ENCODE results near the gene DMRT3. TPM values are rescaled to one million over a fixed set of nuclear protein-coding genes. Genes with fewer than 3 reads are reported as not detected.

Gene DMRT3
- polyA plus RNA-seq, 1 experiment = not detected

- ChIA-PET POLR2A (no interaction called here), CTCF (no interaction called here)
- TF ChIP-seq CTCF (IDR thresholded peaks at IDR 0.05; ENCODE audit: insufficient read depth, low read depth, low read length) = no peak
- Histone ChIP-seq H3K4me3 (ENCODE audit: low read depth, low read length) (no peak overlapping the region), H3K36me3 (ENCODE audit: control insufficient read depth, insufficient read depth, low read length) (no peaks in the 10 kb centered on the region), H3K27me3 (ENCODE audit: control insufficient read depth, insufficient read depth, low read length) (no peaks in the 10 kb centered on the region)
- no peak for DNase-seq (ENCODE audit: low read depth)
Measured at GRCh38 chr9:935348-935965, 41.0 kb upstream of the DMRT3 start.

GRCh38 chr9:942805-943580 is 33.5 kb upstream of the DMRT3 start:
- TF ChIP-seq CTCF (IDR thresholded peaks at IDR 0.05; ENCODE audit: insufficient read depth, low read depth, low read length) = no peak
- no peaks in the 10 kb centered on the region for H3K36me3 ChIP-seq (ENCODE audit: control insufficient read depth, insufficient read depth, low read length)
- POLR2A ChIA-PET = no interaction called here
- H3K27me3 ChIP-seq (ENCODE audit: control insufficient read depth, insufficient read depth, low read length) = no peaks in the 10 kb centered on the region
- no peak for DNase-seq (ENCODE audit: low read depth)
- CTCF ChIA-PET = no interaction called here
- no peak overlapping the region for H3K4me3 ChIP-seq (ENCODE audit: low read depth, low read length)

- CTCF ChIA-PET = no interaction called here
- POLR2A ChIA-PET = no interaction called here
- no peaks in the 10 kb centered on the region for H3K27me3 ChIP-seq (ENCODE audit: control insufficient read depth, insufficient read depth, low read length)
- no peaks in the 10 kb centered on the region for H3K36me3 ChIP-seq (ENCODE audit: control insufficient read depth, insufficient read depth, low read length)
- DNase-seq (ENCODE audit: low read depth) = no peak
- no peak for TF ChIP-seq CTCF (IDR thresholded peaks at IDR 0.05; ENCODE audit: insufficient read depth, low read depth, low read length)
- no peak overlapping the region for H3K4me3 ChIP-seq (ENCODE audit: low read depth, low read length)
Measured at GRCh38 chr9:947985-948384, 28.5 kb upstream of the DMRT3 start.

- Histone ChIP-seq H3K27me3 (ENCODE audit: control insufficient read depth, insufficient read depth, low read length) (no peaks in the 10 kb centered on the region), H3K4me3 (ENCODE audit: low read depth, low read length) (no peak overlapping the region), H3K36me3 (ENCODE audit: control insufficient read depth, insufficient read depth, low read length) (no peaks in the 10 kb centered on the region)
- ChIA-PET POLR2A (no interaction called here), CTCF (no interaction called here)
- no peak for TF ChIP-seq CTCF (IDR thresholded peaks at IDR 0.05; ENCODE audit: insufficient read depth, low read depth, low read length)
- DNase-seq (ENCODE audit: low read depth) = no peak
Measured at GRCh38 chr9:948497-948896, 28.0 kb upstream of the DMRT3 start.

- ChIA-PET POLR2A (no interaction called here), CTCF (no interaction called here)
- Histone ChIP-seq H3K27me3 (ENCODE audit: control insufficient read depth, insufficient read depth, low read length) (no peaks in the 10 kb centered on the region), H3K36me3 (ENCODE audit: control insufficient read depth, insufficient read depth, low read length) (no peaks in the 10 kb centered on the region), H3K4me3 (ENCODE audit: low read depth, low read length) (no peak overlapping the region)
- no peak for DNase-seq (ENCODE audit: low read depth)
- no peak for TF ChIP-seq CTCF (IDR thresholded peaks at IDR 0.05; ENCODE audit: insufficient read depth, low read depth, low read length)
Measured at GRCh38 chr9:950139-950538, 26.3 kb upstream of the DMRT3 start.

Measured in BJ (cell line).